Spleen (tissue), 11 donors: ENCODE measurements around the gene TMPO. TPM values are rescaled to one million over a fixed set of nuclear protein-coding genes. Genes with fewer than 3 reads are reported as not detected.

ENCODE experiments used
- DNase-seq: peaks from one replicate; pipeline ENCODE4 v3.0.0-alpha.2; 2020
- H3K27ac ChIP-seq, 8 donors: fragments of 200-600 bp; sonication (generic) in 7 of 8; 1 replicate in 4 of 8; 2 replicates in 4 of 8; pipeline versions ENCODE4 v1.5.0 to v1.8.0; 2016 to 2021; ENCODE audit warnings: inconsistent platforms in 4 of 8, mild to moderate bottlenecking in 4 of 8, moderate library complexity in 1 of 8
- H3K27me3 ChIP-seq, 7 donors: fragments of 200-600 bp; sonication (generic) in 6 of 7; replicated peaks in 1 of 7; 1 replicate in 4 of 7; 2 replicates in 3 of 7; pipeline versions ENCODE4 v1.5.0 to v1.8.0; 2016 to 2021; ENCODE audit warnings: inconsistent platforms in 3 of 7, mild to moderate bottlenecking in 1 of 7
- H3K36me3 ChIP-seq, 6 donors: fragments of 200-600 bp; sonication (generic) in 5 of 6; 1 replicate in 4 of 6; 2 replicates in 2 of 6; pipeline versions ENCODE4 v1.5.0 to v1.8.0; 2016 to 2021; ENCODE audit warnings: inconsistent platforms in 2 of 6
- H3K4me1 ChIP-seq, 6 donors: fragments of 200-600 bp; sonication (generic) in 5 of 6; 1 replicate in 3 of 6; 2 replicates in 3 of 6; pipeline versions ENCODE4 v1.5.0 to v1.8.0; 2016 to 2021; ENCODE audit warnings: inconsistent platforms in 3 of 6
- H3K4me3 ChIP-seq, 8 donors: fragments of 200-600 bp; sonication (generic) in 7 of 8; 1 replicate in 4 of 8; 2 replicates in 4 of 8; pipeline versions ENCODE4 v1.5.0 to v1.8.0; 2016 to 2021; ENCODE audit warnings: inconsistent platforms in 4 of 8, mild to moderate bottlenecking in 4 of 8, moderate library complexity in 2 of 8
- H3K9me3 ChIP-seq, 8 donors: fragments of 200-600 bp; sonication (generic) in 7 of 8; 1 replicate in 4 of 8; 2 replicates in 4 of 8; pipeline versions ENCODE4 v1.5.0 to v1.8.0; 2016 to 2021; ENCODE audit warnings: inconsistent platforms in 4 of 8
- POLR2A ChIP-seq, 3 donors: fragments of 450-650 bp; IDR thresholded peaks; one replicate each; pipeline ENCODE4 v1.5.1; 2017; ENCODE audit warnings: antibody characterized with exemption in 3 of 3, mild to moderate bottlenecking in 1 of 3
- POLR2AphosphoS5 ChIP-seq, 3 donors: sonication (generic); formaldehyde crosslinking; IDR thresholded peaks; one replicate each; pipeline ENCODE4 v1.5.1; 2017; ENCODE audit warnings: antibody characterized with exemption in 3 of 3
- WGBS, 5 donors: extraction: QIAGEN DNeasy Blood & Tissue Kit in 3 of 5; methylation state at CpG; one replicate each; pipeline versions ENCODE4 v1.1.5 to v1.1.7; 2013 to 2018; 5-methylcytosine and 5-hydroxymethylcytosine counted together
- intact Hi-C: fragments of 100-400 bp; cut with DNase I; formaldehyde crosslinking; loops from one replicate; pipeline ENCODE4 v1.15.0; 2023; ENCODE audit warnings: low total_unique reads
- polyA plus RNA-seq, 3 donors: library from polyadenylated mRNA; stranded (reverse); fragments of 200-250 nt; gene quantifications; one replicate each; pipeline ENCODE4 v1.2.1, GENCODE V29; 2013
- total RNA-seq, 7 donors: library from RNA; depleted of rRNA in 3 of 7; stranded (reverse); fragments of >200 nt in 3 of 7; fragmentation: NEBNext Ultra II Directional in 4 of 7; extraction: Animal tissue kit (Norgen Biotek cat#: 25700) in 4 of 7; gene quantifications; one replicate each; pipeline versions ENCODE4 v1.1.0 to v1.2.1, GENCODE V29; 2016 to 2021
- TF ChIP-seq, protein P1 (sequence below), 11 experiments: fragments of 200-600 bp in 7 of 11; fragments of 450-650 bp in 4 of 11; sonication (generic) in 4 of 11; IDR thresholded peaks in 8 of 11; conservative IDR thresholded peaks in 3 of 11; 1 replicate in 7 of 11; 2 replicates in 4 of 11; pipeline versions ENCODE4 v1.4.0 to v1.8.0; 2016 to 2021; ENCODE audit warnings: antibody characterized with exemption in 11 of 11, inconsistent platforms in 4 of 11, mild to moderate bottlenecking in 1 of 11
- donor health status: healthy with polysubstance abuse.
- donor health status: DM: no; HTN: no; CAD: no; lungs with moderate emphysema.
- donor health status: DM: no; HTN: no; CAD: no.
- donor health status: Bipolar disorder and iron deficiency.
- donor health status: healthy.
- donor health status: DM: no; HTN: no; CAD: no.
- donor health status: DM: yes; HTN: yes; CAD: no.

Gene TMPO
- total and polyA plus RNA-seq, 10 donors: 31.6 to 150 (median 89.8) TPM

DNA sequence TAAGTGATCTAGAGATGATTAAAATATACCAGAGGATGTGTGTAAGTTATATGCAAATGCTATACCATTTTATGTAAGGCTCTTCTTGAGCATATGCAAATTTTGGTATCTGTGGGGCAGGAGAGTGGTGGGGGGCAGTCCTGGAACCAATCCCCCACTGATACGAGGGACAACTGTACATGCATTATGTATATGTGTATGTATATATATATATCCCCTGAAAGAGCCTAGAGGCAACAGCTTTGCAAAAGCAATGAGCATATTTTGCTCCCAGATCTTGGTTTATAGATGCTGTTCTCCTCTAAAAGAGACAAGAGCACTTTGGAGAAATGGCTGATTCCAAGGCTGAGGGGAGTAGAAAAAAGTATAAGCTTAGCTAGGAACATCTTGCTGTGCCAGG, 65.7 kb downstream of the TMPO start:
- H3K27me3 ChIP-seq: no peaks in the 10 kb centered on the region
- H3K36me3 ChIP-seq: no peaks in the 10 kb centered on the region
- no peak overlapping the region for H3K4me3 ChIP-seq
- TF ChIP-seq POLR2AphosphoS5 (IDR thresholded peaks at IDR 0.05) (no peak), POLR2A (IDR thresholded peaks at IDR 0.05) (no peak)
- TF ChIP-seq, protein P1, sequence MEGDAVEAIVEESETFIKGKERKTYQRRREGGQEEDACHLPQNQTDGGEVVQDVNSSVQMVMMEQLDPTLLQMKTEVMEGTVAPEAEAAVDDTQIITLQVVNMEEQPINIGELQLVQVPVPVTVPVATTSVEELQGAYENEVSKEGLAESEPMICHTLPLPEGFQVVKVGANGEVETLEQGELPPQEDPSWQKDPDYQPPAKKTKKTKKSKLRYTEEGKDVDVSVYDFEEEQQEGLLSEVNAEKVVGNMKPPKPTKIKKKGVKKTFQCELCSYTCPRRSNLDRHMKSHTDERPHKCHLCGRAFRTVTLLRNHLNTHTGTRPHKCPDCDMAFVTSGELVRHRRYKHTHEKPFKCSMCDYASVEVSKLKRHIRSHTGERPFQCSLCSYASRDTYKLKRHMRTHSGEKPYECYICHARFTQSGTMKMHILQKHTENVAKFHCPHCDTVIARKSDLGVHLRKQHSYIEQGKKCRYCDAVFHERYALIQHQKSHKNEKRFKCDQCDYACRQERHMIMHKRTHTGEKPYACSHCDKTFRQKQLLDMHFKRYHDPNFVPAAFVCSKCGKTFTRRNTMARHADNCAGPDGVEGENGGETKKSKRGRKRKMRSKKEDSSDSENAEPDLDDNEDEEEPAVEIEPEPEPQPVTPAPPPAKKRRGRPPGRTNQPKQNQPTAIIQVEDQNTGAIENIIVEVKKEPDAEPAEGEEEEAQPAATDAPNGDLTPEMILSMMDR (IDR thresholded peaks at IDR 0.05 in 8 of 11, conservative IDR thresholded peaks at IDR 0.05 in 3 of 11): no peak
- DNase-seq: no peak
- H3K9me3 ChIP-seq: no peaks in the 10 kb centered on the region
- 74 to 90% (median 79%) methylated on average over 1 of the region's 1 CpG for WGBS, 5 donors
- intact Hi-C loops: no loop called here
- no peaks in the 10 kb centered on the region for H3K4me1 ChIP-seq
- no peak overlapping the region for H3K27ac ChIP-seq

DNA sequence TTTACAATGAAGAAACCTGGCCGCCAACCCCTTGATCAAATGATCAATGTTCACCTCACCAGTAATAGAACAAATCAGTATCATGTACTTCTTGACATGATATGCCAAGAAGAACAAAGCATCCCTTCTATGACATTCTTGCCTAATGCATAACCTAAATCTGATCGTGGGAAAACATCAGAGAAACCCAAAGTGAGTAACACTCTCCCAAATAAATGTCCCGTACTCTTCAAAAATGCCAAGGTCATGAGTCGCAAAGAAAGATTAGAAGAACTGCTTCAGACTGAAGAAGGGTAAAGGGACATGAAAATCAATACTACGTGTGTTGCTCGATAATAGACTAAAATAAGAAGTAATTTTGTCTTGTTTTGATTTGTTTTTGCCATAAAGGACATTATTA, 66.7 kb downstream of the TMPO start:
- 87 to 94% (median 90%) methylated on average over 6 of the region's 6 CpGs for WGBS, 5 donors

DNA sequence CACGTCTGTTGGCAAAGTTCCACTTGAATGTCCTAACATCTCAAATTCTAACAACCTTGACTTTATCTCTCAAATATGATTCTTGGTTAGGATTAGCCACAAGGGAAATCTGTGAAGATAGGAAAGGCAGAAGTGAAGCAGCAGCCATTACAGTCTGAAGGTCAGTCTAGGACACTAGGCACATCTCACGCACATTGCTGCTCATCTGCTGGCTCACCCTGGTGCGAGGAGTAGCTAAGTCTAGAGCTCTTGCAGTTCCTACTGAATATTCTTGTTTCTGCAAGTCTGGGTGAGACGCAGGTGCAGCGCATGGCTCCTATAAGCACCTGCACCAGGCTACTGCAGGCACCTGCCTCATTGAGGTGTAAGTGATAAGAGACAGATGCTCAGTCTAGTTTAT, 71.7 kb downstream of the TMPO start:
- H3K36me3 ChIP-seq: no peaks in the 10 kb centered on the region
- H3K27me3 ChIP-seq: no peaks in the 10 kb centered on the region
- no peaks in the 10 kb centered on the region for H3K4me1 ChIP-seq
- no peak overlapping the region for H3K27ac ChIP-seq
- WGBS, 5 donors: 77 to 90% (median 85%) methylated on average over 4 to 5 of the region's 5 CpGs
- H3K4me3 ChIP-seq: no peak overlapping the region
- intact Hi-C loops: no loop called here
- DNase-seq: no peak
- no peaks in the 10 kb centered on the region for H3K9me3 ChIP-seq
- TF ChIP-seq, protein P1 (IDR thresholded peaks at IDR 0.05 in 8 of 11, conservative IDR thresholded peaks at IDR 0.05 in 3 of 11): no peak
- no peak for TF ChIP-seq POLR2AphosphoS5 (IDR thresholded peaks at IDR 0.05)
- TF ChIP-seq POLR2A (IDR thresholded peaks at IDR 0.05): no peak

More for the DNA sequence above, 66.7 kb downstream of the TMPO start:
- Histone ChIP-seq H3K4me1 (no peaks in the 10 kb centered on the region), H3K27me3 (no peaks in the 10 kb centered on the region), H3K36me3 (no peaks in the 10 kb centered on the region), H3K9me3 (no peaks in the 10 kb centered on the region), H3K4me3 (no peak overlapping the region), H3K27ac (no peak overlapping the region)
- TF ChIP-seq, protein P1 (IDR thresholded peaks at IDR 0.05 in 8 of 11, conservative IDR thresholded peaks at IDR 0.05 in 3 of 11): no peak
- no peak for TF ChIP-seq POLR2A (IDR thresholded peaks at IDR 0.05)
- intact Hi-C loops: no loop called here
- no peak for DNase-seq

DNA sequence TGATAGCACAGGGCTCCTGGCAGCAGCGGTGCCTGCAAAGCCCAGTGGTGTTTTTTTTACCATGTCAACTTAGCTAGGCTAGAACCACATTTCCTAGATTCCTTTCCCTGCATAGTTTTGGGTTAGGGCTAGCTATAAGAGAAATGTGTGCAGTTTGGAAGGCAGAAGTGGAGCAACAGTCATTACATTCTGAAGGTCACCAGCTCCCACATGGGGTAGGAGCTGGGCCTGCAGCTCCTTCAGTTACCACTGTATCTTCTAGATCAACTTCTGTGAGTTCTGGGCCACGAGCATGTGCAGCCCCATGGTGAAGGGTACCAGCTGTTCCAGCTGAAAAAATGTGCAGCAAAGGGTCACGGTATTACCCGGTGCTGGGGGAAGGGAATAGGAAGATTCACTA, 75.8 kb downstream of the TMPO start:
- Histone ChIP-seq H3K4me3 (no peak overlapping the region), H3K4me1 (peaks cover 12 to 30% (median 22%) of the 10 kb centered on the region in 6 donors), H3K36me3 (peaks cover 0 to 10% (median 0%) of the 10 kb centered on the region in 6 donors), H3K27ac (no peak overlapping the region), H3K9me3 (no peaks in the 10 kb centered on the region), H3K27me3 (no peaks in the 10 kb centered on the region)
- WGBS, 5 donors: 72 to 85% (median 81%) methylated on average over 4 of the region's 4 CpGs
- TF ChIP-seq POLR2AphosphoS5 (IDR thresholded peaks at IDR 0.05) (no peak), POLR2A (IDR thresholded peaks at IDR 0.05) (no peak)
- TF ChIP-seq, protein P1 (IDR thresholded peaks at IDR 0.05 in 8 of 11, conservative IDR thresholded peaks at IDR 0.05 in 3 of 11): no peak
- intact Hi-C loops: loop anchor here (5.0 kb wide), 1 partner anchor 56 kb away; the partner anchor contains the start of gene APAF1
- DNase-seq: no peak
